ENCODE data around the gene PINLYP. TPM values are rescaled to one million over a fixed set of nuclear protein-coding genes. Genes with fewer than 3 reads are reported as not detected.

The PINLYP gene
- total and polyA plus RNA-seq, 2 of the 13 experiments (the other 11 are each of a cell fraction or from before 2014, with no cell fraction given), result 0.21 to 0.24 TPM

DNA sequence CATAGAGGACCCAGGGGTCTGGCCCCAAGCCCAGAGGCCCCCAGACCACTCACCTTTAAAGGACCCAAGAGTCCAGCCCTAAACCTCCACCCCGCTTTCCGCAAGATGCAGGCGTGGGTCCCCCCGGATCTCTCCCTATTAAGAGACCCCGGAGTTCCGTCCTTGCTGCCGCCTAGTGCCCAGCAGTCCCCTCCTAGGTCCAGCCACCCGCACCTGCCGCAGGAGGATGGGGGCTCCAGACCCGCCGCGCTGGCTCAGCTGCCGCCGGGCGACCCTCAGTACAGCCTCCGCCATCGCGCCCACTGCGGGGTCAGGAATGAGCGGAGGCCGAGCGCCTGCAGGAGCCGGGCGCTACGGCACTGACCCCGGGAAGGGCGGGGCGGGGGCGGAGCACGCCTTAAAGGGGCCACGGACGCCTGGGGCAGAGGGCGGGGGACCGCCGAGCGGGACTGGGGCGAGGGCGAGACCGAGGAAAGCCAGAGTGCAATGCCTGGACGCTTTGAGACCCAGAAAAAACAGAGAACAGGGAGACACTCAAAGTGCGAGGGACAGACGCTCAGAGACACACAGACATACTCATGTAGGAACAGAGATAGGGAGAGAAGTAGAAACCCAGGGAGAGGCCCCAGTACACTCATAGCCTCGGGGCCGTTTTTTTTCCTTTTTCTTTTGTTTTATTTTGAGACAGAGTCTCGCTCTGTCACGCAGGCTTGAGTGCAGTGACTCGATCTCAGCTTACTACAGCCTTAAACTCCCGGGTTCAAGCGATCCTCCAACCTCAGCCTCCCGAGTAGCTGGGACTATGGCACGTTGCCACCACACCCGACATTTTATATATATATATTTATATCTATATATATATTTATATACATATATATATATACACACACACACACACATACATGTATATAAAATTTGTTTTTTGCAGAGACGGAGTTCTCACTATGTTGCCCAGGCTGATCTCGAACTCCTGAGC, 48.4 kb upstream of the PINLYP start, which contains the start of gene ETHE1 (continued):
- no peak for TF ChIP-seq CENPX (CRISPR knock-in tag; IDR thresholded peaks at IDR 0.05)
- TF ChIP-seq ZNF557 (CRISPR knock-in tag; IDR thresholded peaks at IDR 0.05), result no peak
- no peak for TF ChIP-seq CHD4 (IDR thresholded peaks at IDR 0.05; ENCODE audit: borderline replicate concordance, low read length)
- TF ChIP-seq ZNF253 (CRISPR knock-in tag; IDR thresholded peaks at IDR 0.05; ENCODE audit: borderline replicate concordance), result no peak; the same call in 1 of the 2 replicates
- TF ChIP-seq ATF4 (CRISPR knock-in tag; IDR thresholded peaks at IDR 0.05), result no peak
- no peak for TF ChIP-seq MNT (IDR thresholded peaks at IDR 0.05)
- TF ChIP-seq ZSCAN31 (CRISPR knock-in tag; IDR thresholded peaks at IDR 0.05; ENCODE audit: low read depth), result no peak
- no peak for TF ChIP-seq ZNF101 (CRISPR knock-in tag; IDR thresholded peaks at IDR 0.05; ENCODE audit: borderline replicate concordance, low read depth)
- TF ChIP-seq ZBTB34 (CRISPR knock-in tag; IDR thresholded peaks at IDR 0.05), result peak; percentile 44; the same call in 1 of the 2 replicates
- TF ChIP-seq, protein P1, sequence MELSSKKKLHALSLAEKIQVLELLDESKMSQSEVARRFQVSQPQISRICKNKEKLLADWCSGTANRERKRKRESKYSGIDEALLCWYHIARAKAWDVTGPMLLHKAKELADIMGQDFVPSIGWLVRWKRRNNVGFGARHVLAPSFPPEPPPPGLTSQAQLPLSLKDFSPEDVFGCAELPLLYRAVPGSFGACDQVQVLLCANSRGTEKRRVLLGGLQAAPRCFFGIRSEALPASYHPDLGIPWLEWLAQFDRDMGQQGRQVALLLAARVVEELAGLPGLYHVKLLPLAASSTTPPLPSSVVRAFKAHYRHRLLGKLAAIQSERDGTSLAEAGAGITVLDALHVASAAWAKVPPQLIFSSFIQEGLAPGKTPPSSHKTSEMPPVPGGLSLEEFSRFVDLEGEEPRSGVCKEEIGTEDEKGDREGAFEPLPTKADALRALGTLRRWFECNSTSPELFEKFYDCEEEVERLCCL (CRISPR knock-in tag; IDR thresholded peaks at IDR 0.05; ENCODE audit: borderline replicate concordance), result no peak
- TF ChIP-seq CBX5 (CRISPR knock-in tag; IDR thresholded peaks at IDR 0.05; ENCODE audit: borderline replicate concordance), result no peak
- TF ChIP-seq, protein P2, sequence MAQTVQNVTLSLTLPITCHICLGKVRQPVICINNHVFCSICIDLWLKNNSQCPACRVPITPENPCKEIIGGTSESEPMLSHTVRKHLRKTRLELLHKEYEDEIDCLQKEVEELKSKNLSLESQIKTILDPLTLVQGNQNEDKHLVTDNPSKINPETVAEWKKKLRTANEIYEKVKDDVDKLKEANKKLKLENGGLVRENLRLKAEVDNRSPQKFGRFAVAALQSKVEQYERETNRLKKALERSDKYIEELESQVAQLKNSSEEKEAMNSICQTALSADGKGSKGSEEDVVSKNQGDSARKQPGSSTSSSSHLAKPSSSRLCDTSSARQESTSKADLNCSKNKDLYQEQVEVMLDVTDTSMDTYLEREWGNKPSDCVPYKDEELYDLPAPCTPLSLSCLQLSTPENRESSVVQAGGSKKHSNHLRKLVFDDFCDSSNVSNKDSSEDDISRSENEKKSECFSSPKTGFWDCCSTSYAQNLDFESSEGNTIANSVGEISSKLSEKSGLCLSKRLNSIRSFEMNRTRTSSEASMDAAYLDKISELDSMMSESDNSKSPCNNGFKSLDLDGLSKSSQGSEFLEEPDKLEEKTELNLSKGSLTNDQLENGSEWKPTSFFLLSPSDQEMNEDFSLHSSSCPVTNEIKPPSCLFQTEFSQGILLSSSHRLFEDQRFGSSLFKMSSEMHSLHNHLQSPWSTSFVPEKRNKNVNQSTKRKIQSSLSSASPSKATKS (CRISPR knock-in tag; IDR thresholded peaks at IDR 0.05), result no peak
- TF ChIP-seq, protein P3, sequence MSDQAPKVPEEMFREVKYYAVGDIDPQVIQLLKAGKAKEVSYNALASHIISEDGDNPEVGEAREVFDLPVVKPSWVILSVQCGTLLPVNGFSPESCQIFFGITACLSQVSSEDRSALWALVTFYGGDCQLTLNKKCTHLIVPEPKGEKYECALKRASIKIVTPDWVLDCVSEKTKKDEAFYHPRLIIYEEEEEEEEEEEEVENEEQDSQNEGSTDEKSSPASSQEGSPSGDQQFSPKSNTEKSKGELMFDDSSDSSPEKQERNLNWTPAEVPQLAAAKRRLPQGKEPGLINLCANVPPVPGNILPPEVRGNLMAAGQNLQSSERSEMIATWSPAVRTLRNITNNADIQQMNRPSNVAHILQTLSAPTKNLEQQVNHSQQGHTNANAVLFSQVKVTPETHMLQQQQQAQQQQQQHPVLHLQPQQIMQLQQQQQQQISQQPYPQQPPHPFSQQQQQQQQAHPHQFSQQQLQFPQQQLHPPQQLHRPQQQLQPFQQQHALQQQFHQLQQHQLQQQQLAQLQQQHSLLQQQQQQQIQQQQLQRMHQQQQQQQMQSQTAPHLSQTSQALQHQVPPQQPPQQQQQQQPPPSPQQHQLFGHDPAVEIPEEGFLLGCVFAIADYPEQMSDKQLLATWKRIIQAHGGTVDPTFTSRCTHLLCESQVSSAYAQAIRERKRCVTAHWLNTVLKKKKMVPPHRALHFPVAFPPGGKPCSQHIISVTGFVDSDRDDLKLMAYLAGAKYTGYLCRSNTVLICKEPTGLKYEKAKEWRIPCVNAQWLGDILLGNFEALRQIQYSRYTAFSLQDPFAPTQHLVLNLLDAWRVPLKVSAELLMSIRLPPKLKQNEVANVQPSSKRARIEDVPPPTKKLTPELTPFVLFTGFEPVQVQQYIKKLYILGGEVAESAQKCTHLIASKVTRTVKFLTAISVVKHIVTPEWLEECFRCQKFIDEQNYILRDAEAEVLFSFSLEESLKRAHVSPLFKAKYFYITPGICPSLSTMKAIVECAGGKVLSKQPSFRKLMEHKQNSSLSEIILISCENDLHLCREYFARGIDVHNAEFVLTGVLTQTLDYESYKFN (CRISPR knock-in tag; conservative IDR thresholded peaks at IDR 0.05), result peak; percentile 35
- no peak for TF ChIP-seq TCF7 (IDR thresholded peaks at IDR 0.05; ENCODE audit: low read depth)
- peak; percentile 97 for TF ChIP-seq SP4 (CRISPR knock-in tag; IDR thresholded peaks at IDR 0.05)

Measured in HepG2 (cell line).